ENCODE results near the gene GABRG3. TPM values are rescaled to one million over a fixed set of nuclear protein-coding genes. Genes with fewer than 3 reads are reported as not detected.

Gene GABRG3
- total RNA-seq = not detected in 2 replicates

DNA sequence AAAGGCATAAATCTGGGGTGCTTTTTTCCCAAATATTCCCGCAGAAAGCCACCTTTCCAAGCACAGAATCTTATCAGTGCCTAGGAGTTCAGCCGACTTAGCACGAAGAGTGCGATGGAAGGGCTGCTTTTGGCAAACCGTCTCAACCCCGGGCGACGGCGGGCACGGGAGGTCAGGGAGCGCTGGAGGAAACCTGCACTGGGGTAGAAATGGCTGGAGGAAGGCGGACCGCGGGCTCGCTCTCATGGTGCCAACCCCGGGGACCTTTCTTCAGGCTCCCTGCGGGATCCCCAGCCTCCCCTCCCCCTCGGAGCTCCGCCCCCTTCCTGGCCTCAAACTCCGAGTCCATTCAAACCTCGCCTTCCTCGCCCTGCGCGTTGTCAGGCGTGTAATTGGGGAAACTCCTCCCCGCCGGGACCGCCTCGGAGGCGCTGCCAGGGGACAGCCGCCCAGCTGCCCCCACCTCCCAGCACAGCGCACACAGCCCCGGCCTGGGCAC lies at the start of gene GABRG3:
Gene GABRG3, plus strand, starts transcription at position 470 of the 499 bp plus-strand sequence.

Other genes with a start within 250 kb of the GABRG3 start
- under 0.01 and 0.11 TPM in 2 replicates for gene GABRB3, start 198.1 kb upstream of the GABRG3 start, total RNA-seq
- not detected in 2 replicates for gene GABRA5, start 104.1 kb upstream of the GABRG3 start, total RNA-seq

Measured in dermis lymphatic vessel endothelial cell (primary cell).